GM04503 (cell line): ENCODE data around the gene ISG20L2.
A peak's percentile ranks its signal among the peaks of the same experiment; 100 is the strongest.
"Not testable (repeated sequence)": the region's sequence is repeated elsewhere in the genome, so short reads cannot be mapped to it uniquely, and the experiment has no call there.

Experiments used
- DNase-seq: peaks from one replicate; pipeline ENCODE4 v3.0.0-alpha.2; 2012; ENCODE audit warnings: low read depth

The ISG20L2 gene

DNA sequence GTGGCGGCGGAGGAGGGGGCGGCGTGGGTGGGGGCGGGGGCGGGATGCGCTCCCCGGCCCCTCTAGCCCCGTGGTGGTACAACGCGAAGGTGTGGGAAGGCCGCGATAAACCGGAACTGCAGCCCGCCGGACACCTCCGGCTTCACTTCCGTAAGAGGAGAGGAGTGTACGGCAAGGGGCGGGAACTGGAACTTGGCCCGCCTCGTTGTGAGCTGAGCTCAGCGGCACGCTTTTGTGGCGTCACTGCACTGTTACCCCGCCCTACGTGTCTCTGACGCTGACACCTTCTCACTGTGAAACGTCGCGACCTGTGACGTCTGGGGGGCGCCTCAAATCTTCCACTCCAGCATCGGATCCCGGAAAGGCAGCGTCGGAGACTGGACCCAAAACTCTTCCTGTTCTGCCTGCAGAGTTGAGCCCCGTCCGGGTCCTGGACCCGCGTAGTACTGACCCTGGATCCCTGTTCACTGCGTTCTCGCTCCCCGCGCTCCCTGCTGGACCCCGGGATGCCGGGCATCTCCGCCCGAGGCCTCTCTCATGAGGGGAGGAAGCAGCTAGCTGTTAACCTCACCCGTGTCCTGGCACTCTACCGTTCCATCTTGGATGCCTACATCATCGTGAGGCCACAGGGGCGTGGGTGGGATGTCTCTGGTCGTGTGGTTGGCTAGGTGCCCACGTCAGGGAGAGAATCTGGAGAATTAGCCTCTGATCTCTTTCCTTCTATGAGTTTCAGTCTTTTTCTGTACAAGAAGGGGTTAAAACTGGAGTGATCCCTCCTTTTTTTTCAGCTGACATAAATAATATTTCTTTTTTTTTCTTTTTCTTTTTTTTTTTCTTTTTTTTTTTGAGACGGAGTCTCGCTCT, at the start of gene ISG20L2:
Gene ISG20L2, minus strand, starts transcription at position 168 of the 864 bp plus-strand sequence. CDS start 1,114 bp downstream, outside the sequence.
- peak; percentile 85 for DNase-seq

DNA sequence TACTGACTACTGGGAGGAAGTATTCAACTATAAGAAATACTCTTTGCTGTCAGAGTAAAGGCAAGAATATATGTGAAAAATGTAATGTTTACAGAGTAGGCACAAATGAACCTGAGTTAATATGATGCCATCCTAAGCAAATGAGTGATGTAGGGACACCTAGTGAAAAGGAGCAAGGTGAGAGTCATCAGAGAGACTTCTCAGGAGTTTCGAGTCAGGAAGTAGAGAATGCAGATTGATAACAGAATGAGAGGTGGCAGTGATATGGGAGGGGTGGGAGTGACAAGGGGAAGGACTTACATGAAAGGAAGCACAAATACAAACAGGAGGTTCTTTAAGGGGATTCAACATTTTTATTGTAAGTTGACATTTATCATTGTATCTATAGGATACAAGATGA, 49.0 kb upstream of the ISG20L2 start:
- no peak for DNase-seq

- DNase-seq: no peak
These were observed 48.4 kb upstream of the ISG20L2 start for GRCh38 chr1:156776942-156777341.

DNA sequence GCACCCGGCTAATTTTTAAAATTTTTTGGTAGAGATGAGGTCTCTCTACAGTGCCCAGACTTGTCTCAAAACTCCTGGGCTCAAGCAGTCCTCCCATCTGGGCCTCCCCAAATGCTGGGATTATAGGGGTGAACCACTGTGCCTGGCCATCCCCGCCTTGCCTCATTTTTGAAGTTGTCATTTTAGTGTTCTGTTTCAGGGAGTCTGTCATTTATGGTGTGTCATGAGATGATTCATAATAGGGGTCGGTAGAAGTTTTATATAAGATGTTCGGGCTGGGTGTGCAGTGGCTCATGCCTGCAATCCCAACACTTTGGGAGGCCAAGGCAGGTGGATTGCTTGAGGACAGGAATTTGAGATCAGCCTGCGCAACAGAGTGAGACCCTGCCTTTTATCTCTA, 47.2 kb upstream of the ISG20L2 start:
- DNase-seq: no peak

DNA sequence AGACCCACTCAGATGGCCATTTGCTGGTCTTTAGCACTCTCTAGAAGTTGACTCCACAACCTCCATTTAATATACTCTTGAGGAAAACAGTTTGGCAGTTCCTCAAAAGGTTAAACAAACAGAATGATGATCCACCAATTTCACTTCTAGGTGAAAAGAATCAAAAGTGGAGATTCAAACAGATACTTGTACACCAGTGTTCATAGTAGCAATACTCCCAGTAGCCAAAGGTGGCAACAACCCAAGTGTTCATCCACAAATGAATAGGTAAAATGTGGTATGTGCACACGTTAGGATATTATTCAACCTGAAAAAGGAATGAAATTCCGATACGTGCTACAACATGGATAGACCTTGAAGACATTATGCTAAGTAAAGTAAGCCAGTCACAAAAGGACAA, 45.0 kb upstream of the ISG20L2 start:
- no peak for DNase-seq

- no peak for DNase-seq
These were observed 44.3 kb upstream of the ISG20L2 start for GRCh38 chr1:156772728-156773497.

DNA sequence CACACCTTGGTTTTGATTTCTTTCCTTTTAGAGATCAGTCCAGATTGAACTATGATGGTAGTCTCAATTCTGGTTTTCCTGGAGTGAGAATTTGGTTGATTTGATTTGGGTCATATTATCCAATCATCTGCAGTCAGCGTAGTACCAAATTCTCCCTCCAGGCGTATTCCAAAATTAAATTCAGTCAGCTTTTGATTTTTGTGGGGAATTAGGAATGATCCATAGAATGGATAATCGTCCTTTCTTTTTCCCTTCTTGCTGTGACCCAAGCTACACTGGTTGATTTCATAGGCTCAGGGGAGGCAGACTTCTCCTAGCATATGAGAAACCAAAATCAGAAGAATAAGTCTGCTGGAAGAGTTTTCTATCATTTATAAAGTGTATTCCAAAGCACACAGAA, 43.7 kb upstream of the ISG20L2 start:
- no peak for DNase-seq

DNA sequence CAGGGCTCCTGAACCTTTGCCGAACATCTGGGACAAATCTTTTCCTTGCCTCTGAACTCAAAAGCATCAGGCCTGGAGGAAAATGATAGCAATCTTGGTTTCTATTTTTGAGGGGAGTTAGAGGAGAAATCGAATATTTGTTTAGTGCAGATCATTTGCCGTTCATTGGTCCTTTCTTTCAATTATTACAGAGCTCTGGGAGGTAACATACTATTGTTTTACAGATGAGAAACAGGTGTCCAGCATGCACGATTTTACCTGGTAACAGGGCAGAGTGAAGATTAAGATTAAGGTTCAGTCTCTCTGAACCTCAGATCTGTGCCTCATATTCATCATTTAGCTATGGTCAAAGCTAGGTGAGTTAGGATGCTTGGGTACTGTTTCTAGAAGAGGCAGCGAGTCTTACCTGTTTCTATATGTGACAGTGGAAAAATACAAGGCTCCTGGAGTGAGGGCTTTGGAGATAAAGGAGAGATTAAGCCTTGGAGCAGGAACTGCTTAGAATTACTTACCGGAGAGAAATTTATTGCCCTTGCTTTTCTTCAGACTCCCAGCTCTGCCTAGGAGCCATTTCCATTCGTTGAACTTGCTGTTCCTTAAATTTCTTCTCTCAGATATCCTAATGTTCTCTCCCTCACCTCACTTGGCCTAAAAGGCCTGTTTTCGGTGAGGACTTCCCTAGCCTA, 40.2 kb upstream of the ISG20L2 start:
- no peak for DNase-seq

DNA sequence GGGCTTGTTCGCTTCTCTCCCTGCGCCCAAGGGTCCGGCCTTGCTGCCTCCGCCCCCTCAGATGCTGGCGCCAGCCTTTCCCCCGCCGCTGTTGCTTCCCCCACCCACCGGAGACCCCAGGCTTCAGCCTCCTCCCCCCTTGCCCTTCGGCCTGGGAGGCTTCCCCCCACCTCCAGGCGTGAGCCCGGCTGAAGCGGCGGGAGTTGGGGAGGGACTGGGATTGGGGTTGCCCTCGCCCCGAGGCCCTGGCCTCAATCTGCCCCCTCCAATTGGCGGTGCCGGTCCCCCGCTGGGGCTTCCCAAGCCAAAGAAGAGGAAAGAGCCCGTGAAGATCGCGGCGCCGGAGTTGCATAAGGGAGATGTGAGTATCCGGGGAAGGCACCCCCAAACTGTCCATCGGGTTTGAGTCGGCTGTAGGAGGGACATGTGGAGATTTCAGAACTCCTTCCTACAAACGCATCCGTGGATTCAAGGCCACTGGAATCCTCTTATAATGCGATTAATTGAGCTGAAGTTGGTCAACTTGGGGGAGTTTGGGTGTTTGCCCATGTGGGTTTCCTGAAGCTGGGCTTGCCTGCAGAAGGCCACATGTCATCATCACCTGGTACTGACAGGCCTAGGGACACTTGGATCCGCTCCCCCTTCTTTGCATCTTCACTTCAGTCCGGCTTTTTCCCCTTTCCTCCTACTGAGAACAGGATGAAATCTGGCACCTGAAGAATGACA, 39.5 kb upstream of the ISG20L2 start:
- no peak for DNase-seq

- DNase-seq: peak; percentile 100
These were observed 38.7 kb upstream of the ISG20L2 start, which contains the start of gene PRCC for GRCh38 chr1:156767101-156767878. Gene PRCC (plus strand): TSS chr1:156767535. CDS start chr1:156767772, 237 bp downstream.

DNA sequence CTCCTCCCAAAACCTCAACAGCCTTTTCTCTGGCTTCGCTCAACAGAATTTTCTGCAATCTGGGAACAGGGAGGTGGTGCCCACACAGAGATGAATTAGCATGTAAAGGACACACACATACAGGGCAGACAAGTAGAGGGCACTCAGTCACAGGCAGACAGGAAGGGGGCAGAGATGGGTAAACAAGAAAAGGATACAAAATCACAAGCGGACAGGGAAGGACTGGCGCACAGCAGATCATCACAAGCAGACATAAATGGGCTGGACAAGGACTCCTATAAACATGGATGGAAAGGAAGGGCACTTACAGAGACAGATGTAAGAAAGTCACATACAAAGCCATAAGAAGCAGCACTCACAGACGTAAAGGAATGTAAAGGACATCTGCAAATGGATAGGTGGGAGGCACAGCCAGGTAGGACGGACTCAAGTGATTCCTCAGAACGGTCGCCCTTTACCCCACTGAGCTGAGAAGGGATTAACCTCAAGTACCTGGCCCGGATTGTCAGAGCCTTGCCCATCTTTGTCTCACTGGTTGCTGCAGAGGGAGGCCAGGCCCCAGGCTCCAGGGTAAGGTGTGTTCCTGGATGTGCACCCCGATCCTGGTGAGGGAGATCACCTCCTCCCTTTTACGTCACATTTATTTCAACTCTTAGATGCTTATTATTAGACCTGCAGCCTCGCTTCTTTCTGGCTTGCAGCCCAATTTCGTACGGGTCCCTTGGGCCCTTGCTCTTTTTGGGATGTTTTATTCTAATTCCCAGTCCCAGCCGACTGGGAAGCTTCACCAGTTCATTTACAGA, 37.9 kb upstream of the ISG20L2 start:
- no peak for DNase-seq

- no peak for DNase-seq
These were observed 37.1 kb upstream of the ISG20L2 start for GRCh38 chr1:156765666-156766065.

DNA sequence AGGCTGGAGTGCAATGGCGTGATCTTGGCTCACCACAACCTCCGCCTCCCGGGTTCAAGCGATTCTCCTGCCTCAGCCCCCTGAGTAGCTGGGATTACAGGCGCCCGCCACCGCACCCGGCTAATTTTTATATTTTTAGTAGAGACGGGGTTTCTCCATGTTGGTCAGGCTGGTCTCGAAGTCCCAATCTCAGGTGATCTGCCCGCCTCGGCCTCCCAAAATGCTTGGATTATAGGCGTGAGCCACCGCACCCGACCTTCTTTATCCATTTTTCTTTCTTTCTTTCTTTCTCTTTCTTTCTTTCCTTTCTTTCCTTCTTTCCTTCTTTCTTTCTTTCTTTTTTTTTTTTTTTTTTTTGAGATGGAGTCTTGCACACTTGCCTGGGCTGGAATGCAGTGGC, 36.6 kb upstream of the ISG20L2 start:
- DNase-seq: not testable (repeated sequence)

DNA sequence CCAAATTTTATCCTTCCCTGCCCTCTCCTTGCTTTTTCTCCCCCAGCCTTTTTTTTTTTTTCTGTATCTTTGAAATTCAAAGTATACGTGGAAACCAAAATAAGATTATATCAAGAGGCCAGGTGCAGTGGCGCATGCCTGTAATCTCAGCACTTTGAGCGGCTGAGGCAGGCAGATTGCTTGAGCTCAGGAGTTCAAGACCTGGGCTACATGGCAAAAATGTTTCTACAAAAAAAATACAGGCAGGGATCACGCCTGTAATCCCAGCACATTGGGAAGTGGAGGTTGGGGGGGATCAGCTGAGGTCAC, 32.2 kb upstream of the ISG20L2 start:
- DNase-seq: no peak

- no peak for DNase-seq
These were observed 31.7 kb upstream of the ISG20L2 start for GRCh38 chr1:156760092-156760795.

DNA sequence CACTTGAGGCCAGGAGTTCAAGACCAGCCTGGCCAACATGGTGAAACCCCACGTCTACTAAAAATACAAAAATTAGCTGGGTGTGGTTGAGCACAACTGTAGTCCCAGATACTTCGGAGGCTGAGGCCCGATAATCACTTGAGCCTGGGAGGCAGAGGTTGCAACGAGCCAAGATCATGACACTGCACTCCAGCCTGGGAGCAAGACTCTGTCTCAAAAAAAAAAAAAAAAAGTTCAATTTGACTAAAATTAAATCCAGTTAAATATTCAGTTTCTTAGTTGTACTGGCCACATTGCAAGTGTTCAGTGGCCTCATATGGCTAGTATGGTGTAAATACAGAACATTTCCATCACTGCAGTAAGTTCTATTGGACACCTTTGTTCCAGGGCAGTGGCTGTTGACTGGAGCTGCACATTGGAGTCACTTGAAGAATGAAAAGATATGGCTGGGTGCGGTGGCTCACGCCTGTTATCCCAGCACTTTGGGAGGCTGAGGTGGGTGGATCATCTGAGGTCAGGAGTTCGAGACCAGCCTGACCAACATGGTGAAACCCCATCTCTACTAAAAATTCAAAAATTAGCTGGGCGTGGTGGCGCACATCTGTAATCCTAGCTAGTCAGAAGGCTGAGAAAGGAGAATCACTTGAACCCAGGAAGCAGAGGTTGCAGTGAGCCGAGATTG, 29.1 kb upstream of the ISG20L2 start:
- DNase-seq: not testable (repeated sequence)

DNA sequence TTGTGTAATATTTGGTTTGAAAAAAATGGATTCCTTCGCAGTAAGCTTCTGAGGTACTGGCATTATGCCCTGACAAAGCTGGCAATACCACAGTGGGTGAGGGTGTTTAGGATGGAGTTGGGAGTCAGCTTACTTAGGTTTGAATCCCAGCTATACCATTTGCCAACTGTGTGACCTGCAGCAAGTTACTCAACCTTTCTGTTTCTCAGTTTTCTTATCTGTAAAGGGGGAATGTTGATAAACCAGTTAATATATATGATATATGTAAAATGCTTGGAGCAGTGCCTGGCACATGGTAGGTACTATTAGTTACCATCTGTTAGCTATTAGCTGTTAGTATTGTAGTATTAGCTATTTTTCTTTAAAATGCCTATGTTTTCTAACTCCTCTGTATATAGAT, 27.8 kb upstream of the ISG20L2 start:
- no peak for DNase-seq

DNA sequence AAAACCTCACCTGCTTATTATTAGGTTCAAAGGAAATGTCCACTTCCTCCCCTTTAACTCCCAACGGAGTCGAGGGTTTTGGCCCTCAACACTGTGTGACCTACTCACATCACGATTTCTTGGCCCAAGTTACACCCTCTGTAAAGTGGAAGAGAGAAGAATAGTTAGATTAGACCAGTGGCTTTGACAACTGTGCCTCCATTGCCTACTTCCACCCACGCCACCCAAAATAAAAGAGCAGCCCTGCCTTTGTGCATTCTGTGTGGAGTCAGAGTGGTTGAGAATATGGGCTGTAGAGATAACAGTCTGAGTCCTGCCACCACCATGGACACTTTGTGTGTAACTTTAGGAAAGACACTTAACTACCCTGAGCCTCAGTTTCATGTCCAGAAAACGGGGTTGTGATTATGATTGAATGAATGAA, 27.0 kb upstream of the ISG20L2 start:
- no peak for DNase-seq

DNA sequence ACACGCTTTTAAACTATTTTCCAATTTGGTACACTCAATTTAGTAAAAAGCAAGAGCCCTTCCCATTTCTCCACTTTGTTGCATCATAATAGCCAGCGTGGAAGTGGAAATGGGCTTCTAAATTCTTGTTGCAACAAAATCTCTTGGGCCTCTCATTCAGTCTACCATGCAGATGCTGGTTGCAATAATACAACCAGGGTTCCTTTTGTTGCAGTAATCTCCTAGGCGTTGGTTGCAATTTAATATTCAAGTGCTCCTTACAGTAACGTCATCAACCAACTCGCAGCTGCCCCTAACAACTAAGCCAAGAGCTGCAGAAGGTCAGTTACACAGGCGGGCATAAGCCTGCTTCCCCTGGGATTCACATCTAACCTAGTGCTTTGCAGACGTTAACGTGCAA, 25.7 kb upstream of the ISG20L2 start:
- no peak for DNase-seq
